ENCODE data around the gene CCBE1. TPM values are rescaled to one million over a fixed set of nuclear protein-coding genes. Genes with fewer than 3 reads are reported as not detected.
A peak's percentile ranks its signal among the peaks of the same experiment; 100 is the strongest.
"Not testable (repeated sequence)": the region's sequence is repeated elsewhere in the genome, so short reads cannot be mapped to it uniquely, and the experiment has no call there.

Gene CCBE1
- total and polyA plus RNA-seq, 7 donors: 0.23 to 61.1 (median 38.9) TPM

- H3K27ac ChIP-seq: peak overlapping the region in 3 of 4 donors; percentile 75 to 84 (median 80)
- H3K27me3 ChIP-seq: no peaks in the 10 kb centered on the region
- H3K9me3 ChIP-seq: no peaks in the 10 kb centered on the region
- H3K4me1 ChIP-seq: peaks cover 0 to 90% (median 81%) of the 10 kb centered on the region in 4 donors
- DNase-seq: no peak
- intact Hi-C loops (cut with DNase I): loop anchor here (5.0 kb wide), 1 partner anchor 47 kb away; the partner anchor contains the start of gene CCBE1
- TF ChIP-seq CTCF (IDR thresholded peaks at IDR 0.05) (no peak), EP300 (IDR thresholded peaks at IDR 0.05) (no peak), POLR2A (IDR thresholded peaks at IDR 0.05) (no peak), POLR2AphosphoS5 (IDR thresholded peaks at IDR 0.05) (no peak)
- whole genome bisulfite sequencing, 2 donors: 69 to 77% methylated on average over 11 of the region's 11 CpGs
- H3K36me3 ChIP-seq: no peaks in the 10 kb centered on the region
- H3K4me3 ChIP-seq: no peak overlapping the region
These were observed 46.9 kb downstream of the CCBE1 start for GRCh38 chr18:59650266-59650820.

- no peak for TF ChIP-seq POLR2A (IDR thresholded peaks at IDR 0.05)
- no peak for TF ChIP-seq EP300 (IDR thresholded peaks at IDR 0.05)
- no peak for TF ChIP-seq CTCF (IDR thresholded peaks at IDR 0.05)
- TF ChIP-seq POLR2AphosphoS5 (IDR thresholded peaks at IDR 0.05): no peak
- Histone ChIP-seq H3K27ac (peak overlapping the region in 3 of 4 donors; percentile 75 to 84 (median 80)), H3K4me1 (peaks cover 0 to 85% (median 77%) of the 10 kb centered on the region in 4 donors), H3K36me3 (no peaks in the 10 kb centered on the region), H3K4me3 (no peak overlapping the region), H3K9me3 (no peaks in the 10 kb centered on the region), H3K27me3 (no peaks in the 10 kb centered on the region)
- WGBS, 2 donors: 59 to 68% methylated on average over 1 of the region's 1 CpG
- no peak for DNase-seq
- intact Hi-C loops (cut with DNase I): no loop called here
These were observed 47.6 kb downstream of the CCBE1 start for GRCh38 chr18:59649591-59649990.

GRCh38 chr18:59648469-59648868, 48.8 kb downstream of the CCBE1 start:
- H3K9me3 ChIP-seq; intact Hi-C loops (cut with DNase I); H3K27me3 ChIP-seq; H3K4me3 ChIP-seq; H3K36me3 ChIP-seq; DNase-seq: not testable (repeated sequence)
- H3K27ac ChIP-seq: peak overlapping the region in 3 of 4 donors; percentile 32 to 84 (median 80)
- WGBS, 2 donors: 87 to 92% methylated on average over 10 of the region's 10 CpGs
- H3K4me1 ChIP-seq: peaks cover 0 to 74% (median 67%) of the 10 kb centered on the region in 4 donors

GRCh38 chr18:59646963-59647307, 50.3 kb downstream of the CCBE1 start:
- Histone ChIP-seq H3K4me1 (peaks cover 0 to 58% (median 52%) of the 10 kb centered on the region in 4 donors), H3K4me3 (no peak overlapping the region), H3K27me3 (no peaks in the 10 kb centered on the region), H3K9me3 (no peaks in the 10 kb centered on the region), H3K36me3 (no peaks in the 10 kb centered on the region), H3K27ac (peak overlapping the region in 2 of 4 donors; percentile 80 to 84)
- no peak for TF ChIP-seq POLR2A (IDR thresholded peaks at IDR 0.05)
- no peak for TF ChIP-seq EP300 (IDR thresholded peaks at IDR 0.05)
- no peak for TF ChIP-seq POLR2AphosphoS5 (IDR thresholded peaks at IDR 0.05)
- TF ChIP-seq CTCF (IDR thresholded peaks at IDR 0.05): no peak
- intact Hi-C loops (cut with DNase I): no loop called here
- DNase-seq: no peak
- WGBS, 2 donors: 59 to 60% methylated on average over 2 of the region's 2 CpGs

GRCh38 chr18:59646228-59646962, 50.8 kb downstream of the CCBE1 start:
- Histone ChIP-seq H3K4me1 (peaks cover 0 to 53% (median 47%) of the 10 kb centered on the region in 4 donors), H3K27me3 (no peaks in the 10 kb centered on the region), H3K36me3 (no peaks in the 10 kb centered on the region), H3K9me3 (no peaks in the 10 kb centered on the region), H3K27ac (peak overlapping the region in 2 of 4 donors; percentile 80 to 84), H3K4me3 (no peak overlapping the region)
- intact Hi-C loops (cut with DNase I): no loop called here
- 70 to 72% methylated on average over 11 of the region's 11 CpGs for WGBS, 2 donors
- DNase-seq: no peak
- no peak for TF ChIP-seq EP300 (IDR thresholded peaks at IDR 0.05)
